NK-92 (cell line): ENCODE measurements around the gene MMP10.

Experiments used
- DNase-seq: peaks from one replicate; lab custom pipeline; 2025; ENCODE audit not compliant: unreplicated experiment; lab: John Stamatoyannopoulos, UW

The MMP10 gene

GRCh38 chr11:102780491-102780918 is at the start of gene MMP10:
Gene MMP10 (minus strand): TSS chr11:102780628. CDS start chr11:102780591, 37 bp downstream.
- DNase-seq = no peak

GRCh38 chr11:102829316-102830000 is 49.0 kb upstream of the MMP10 start:
- no peak for DNase-seq

GRCh38 chr11:102824556-102824955 is 44.1 kb upstream of the MMP10 start:
- no peak for DNase-seq

- DNase-seq = no peak
Observed at GRCh38 chr11:102819491-102819890, 39.1 kb upstream of the MMP10 start.

- no peak for DNase-seq
Observed at GRCh38 chr11:102813484-102813883, 33.1 kb upstream of the MMP10 start.

GRCh38 chr11:102812188-102812587 is 31.8 kb upstream of the MMP10 start:
- DNase-seq = no peak

GRCh38 chr11:102810950-102811660 is 30.7 kb upstream of the MMP10 start:
- no peak for DNase-seq

GRCh38 chr11:102809971-102810370 is 29.5 kb upstream of the MMP10 start:
- no peak for DNase-seq

GRCh38 chr11:102807921-102808320 is 27.5 kb upstream of the MMP10 start:
- no peak for DNase-seq

- no peak for DNase-seq
Observed at GRCh38 chr11:102806296-102806695, 25.9 kb upstream of the MMP10 start.

GRCh38 chr11:102802341-102802740 is 21.9 kb upstream of the MMP10 start:
- DNase-seq = no peak

GRCh38 chr11:102800767-102801166 is 20.3 kb upstream of the MMP10 start:
- no peak for DNase-seq

- DNase-seq = no peak
Observed at GRCh38 chr11:102799681-102800340, 19.4 kb upstream of the MMP10 start.

- DNase-seq = no peak
Observed at GRCh38 chr11:102798012-102798746, 17.8 kb upstream of the MMP10 start, which contains the start of gene MMP1. Gene MMP1 (minus strand): TSS chr11:102798160. CDS start chr11:102798092, 68 bp downstream.

- no peak for DNase-seq
Observed at GRCh38 chr11:102794382-102794781, 14.0 kb upstream of the MMP10 start.

- no peak for DNase-seq
Observed at GRCh38 chr11:102793677-102794290, 13.4 kb upstream of the MMP10 start.

- no peak for DNase-seq
Observed at GRCh38 chr11:102792604-102793003, 12.2 kb upstream of the MMP10 start.

GRCh38 chr11:102791271-102792036 is 11.0 kb upstream of the MMP10 start:
- no peak for DNase-seq

GRCh38 chr11:102788334-102788995 is 8.0 kb upstream of the MMP10 start:
- DNase-seq = no peak
